Activated CD4-positive, alpha-beta T cell treated with anti-CD3 and anti-CD28 coated beads, Interleukin-2, Interleukin-4, amounts not matched to agents 100 ng/mL and 50 ng/mL, durations not matched to agents 16 hours and 8 hours (primary cell): Measurements from ENCODE around the gene CTSZ.
"Not testable (repeated sequence)": the region's sequence is repeated elsewhere in the genome, so short reads cannot be mapped to it uniquely, and the experiment has no call there.

Experiments
- DNase-seq: peaks from one replicate; pipeline ENCODE4 v3.0.0-alpha.2; 2020; ENCODE audit warnings: low spot score

The CTSZ gene

GRCh38 chr20:59013031-59013951 lies 6.2 kb upstream of the CTSZ start:
- no peak for DNase-seq

GRCh38 chr20:59011874-59012157 lies 4.8 kb upstream of the CTSZ start:
- DNase-seq, result not testable (repeated sequence)

GRCh38 chr20:59010995-59011873 lies 4.2 kb upstream of the CTSZ start:
- no peak for DNase-seq

GRCh38 chr20:59010321-59010994 lies 3.4 kb upstream of the CTSZ start:
- no peak for DNase-seq

GRCh38 chr20:59008715-59009336 lies 1.8 kb upstream of the CTSZ start:
- no peak for DNase-seq

GRCh38 chr20:59007665-59008511 lies 834 bp upstream of the CTSZ start:
- no peak for DNase-seq

- DNase-seq, result no peak
Observed at GRCh38 chr20:59006167-59006863, 739 bp downstream of the CTSZ start.

- DNase-seq, result no peak
Observed at GRCh38 chr20:59005523-59006166, 1.4 kb downstream of the CTSZ start.

- no peak for DNase-seq
Observed at GRCh38 chr20:59004763-59005522, 2.1 kb downstream of the CTSZ start.

- DNase-seq, result no peak
Observed at GRCh38 chr20:59004493-59004762, 2.6 kb downstream of the CTSZ start.

- no peak for DNase-seq
Observed at GRCh38 chr20:59003836-59004492, 3.1 kb downstream of the CTSZ start.

- DNase-seq, result no peak
Observed at GRCh38 chr20:59002874-59003399, 4.1 kb downstream of the CTSZ start.

GRCh38 chr20:59002388-59002787 lies 4.7 kb downstream of the CTSZ start:
- DNase-seq, result no peak

- DNase-seq, result no peak
Observed at GRCh38 chr20:59001449-59002171, 5.4 kb downstream of the CTSZ start.

GRCh38 chr20:59001068-59001448 lies 6.0 kb downstream of the CTSZ start:
- no peak for DNase-seq

- no peak for DNase-seq
Observed at GRCh38 chr20:59000326-59000725, 6.7 kb downstream of the CTSZ start.

- DNase-seq, result no peak
Observed at GRCh38 chr20:58998656-58999055, 8.4 kb downstream of the CTSZ start.

GRCh38 chr20:58997141-58997770 lies 9.8 kb downstream of the CTSZ start:
- no peak for DNase-seq
